Bone marrow (tissue), 2 donors: ENCODE results near the gene UBQLN3.

Experiments
- DNase-seq, 2 donors: peaks; one replicate each; lab custom pipeline; 2025; lab: John Stamatoyannopoulos, UW

UBQLN3 gene

GRCh38 chr11:5505363-5506048 is 4.3 kb downstream of the UBQLN3 start:
- no peak for DNase-seq

DNA sequence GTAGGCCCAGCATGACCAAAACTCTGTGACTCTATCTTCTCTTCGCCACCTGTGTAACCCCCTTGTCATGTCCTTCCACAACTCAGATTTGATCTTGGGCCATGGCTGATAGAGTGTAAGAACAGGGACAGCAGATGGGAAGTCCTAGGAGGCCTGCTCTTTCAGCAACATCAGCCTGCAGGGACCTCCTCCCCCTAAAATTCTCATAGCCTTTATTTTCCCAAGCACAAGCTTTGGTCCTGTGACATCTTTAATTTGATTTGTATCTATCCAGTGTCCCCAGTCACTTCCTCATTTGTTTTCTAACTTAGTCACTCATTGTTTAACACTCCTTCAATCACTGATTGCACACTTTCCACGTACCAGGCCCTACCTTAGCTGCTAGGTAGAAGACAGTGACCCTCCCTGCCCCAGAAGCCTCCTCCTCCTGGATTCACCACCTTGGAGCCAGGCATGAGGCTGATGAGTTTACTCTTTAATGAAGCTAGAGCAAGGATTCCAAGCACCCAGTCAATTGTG is 5.3 kb downstream of the UBQLN3 start:
- DNase-seq, result no peak

GRCh38 chr11:5500393-5500801 is 9.4 kb downstream of the UBQLN3 start:
- DNase-seq, result no peak

GRCh38 chr11:5499671-5500070 is 10.1 kb downstream of the UBQLN3 start:
- DNase-seq, result no peak

- DNase-seq, result no peak
Measured at GRCh38 chr11:5489576-5490357, 20.0 kb downstream of the UBQLN3 start.

DNA sequence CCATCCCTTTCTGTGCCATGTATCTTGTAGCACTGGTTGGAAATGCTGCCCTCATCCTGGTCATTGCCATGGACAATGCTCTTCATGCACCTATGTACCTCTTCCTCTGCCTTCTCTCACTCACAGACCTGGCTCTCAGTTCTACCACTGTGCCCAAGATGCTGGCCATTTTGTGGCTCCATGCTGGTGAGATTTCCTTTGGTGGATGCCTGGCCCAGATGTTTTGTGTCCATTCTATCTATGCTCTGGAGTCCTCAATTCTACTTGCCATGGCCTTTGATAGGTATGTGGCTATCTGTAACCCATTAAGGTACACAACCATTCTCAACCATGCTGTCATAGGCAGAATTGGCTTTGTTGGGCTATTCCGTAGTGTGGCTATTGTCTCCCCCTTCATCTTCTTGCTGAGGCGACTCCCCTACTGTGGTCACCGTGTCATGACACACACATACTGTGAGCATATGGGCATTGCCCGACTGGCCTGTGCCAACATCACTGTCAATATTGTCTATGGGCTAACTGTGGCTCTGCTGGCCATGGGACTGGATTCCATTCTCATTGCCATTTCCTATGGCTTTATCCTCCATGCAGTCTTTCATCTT is 20.9 kb downstream of the UBQLN3 start:
- DNase-seq, result no peak

- DNase-seq, result no peak
Measured at GRCh38 chr11:5488385-5488784, 21.4 kb downstream of the UBQLN3 start, which contains the start of gene OR52D1. Gene OR52D1 (plus strand): TSS chr11:5488685. CDS start chr11:5488707, 22 bp downstream.

GRCh38 chr11:5486421-5486820 is 23.3 kb downstream of the UBQLN3 start:
- no peak for DNase-seq

DNA sequence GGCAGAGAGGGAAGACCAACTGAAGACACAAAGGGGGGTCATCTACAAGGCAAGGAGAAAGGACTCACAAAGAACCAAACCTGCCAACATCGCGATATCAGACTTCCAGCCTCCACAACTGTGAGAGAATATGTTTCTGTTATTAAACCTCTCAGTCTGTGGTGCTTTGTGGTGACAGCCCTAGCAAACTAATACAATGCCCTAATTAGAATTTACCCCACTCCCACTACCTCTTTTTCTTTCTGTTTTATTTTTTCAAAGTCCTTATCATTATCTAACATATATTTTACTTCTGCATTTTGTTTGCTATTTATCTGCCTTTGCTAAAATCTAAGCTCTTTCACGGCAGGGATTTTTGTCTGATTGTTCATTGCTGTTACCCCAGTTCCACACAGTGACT is 23.8 kb downstream of the UBQLN3 start:
- DNase-seq, result no peak

DNA sequence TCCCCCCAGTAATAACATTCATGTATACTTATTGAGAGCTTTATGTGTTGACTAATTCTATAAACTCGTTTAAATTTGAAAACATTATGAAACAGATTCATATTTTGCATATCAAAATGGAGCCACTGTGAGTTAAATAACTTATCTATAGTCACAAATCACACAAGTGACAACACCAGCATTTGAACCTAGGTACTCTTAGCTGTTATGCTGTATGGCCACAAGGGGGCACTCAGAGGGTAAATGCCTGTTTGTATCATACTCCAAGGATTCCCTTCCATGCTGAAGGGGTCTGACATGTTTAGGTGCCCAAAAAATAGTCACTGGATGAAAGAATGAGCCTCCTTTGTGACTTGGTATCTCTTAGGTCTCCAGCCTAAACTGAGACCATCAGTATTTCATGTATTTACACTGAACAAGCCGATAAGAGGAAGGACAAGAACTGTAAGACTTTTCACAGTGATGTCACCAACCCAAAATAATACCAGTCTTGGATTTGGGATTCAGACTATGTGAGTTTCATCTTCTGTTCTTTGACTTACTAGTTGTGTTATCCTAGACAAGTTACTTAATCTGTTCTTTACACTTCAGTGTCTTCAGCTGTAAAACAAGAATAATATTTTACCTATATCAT is 33.5 kb downstream of the UBQLN3 start:
- DNase-seq, result peak in 1 of 2 donors; percentile 22

GRCh38 chr11:5473921-5474320 is 35.8 kb downstream of the UBQLN3 start:
- no peak for DNase-seq

GRCh38 chr11:5467527-5467926 is 42.2 kb downstream of the UBQLN3 start:
- DNase-seq, result no peak

DNA sequence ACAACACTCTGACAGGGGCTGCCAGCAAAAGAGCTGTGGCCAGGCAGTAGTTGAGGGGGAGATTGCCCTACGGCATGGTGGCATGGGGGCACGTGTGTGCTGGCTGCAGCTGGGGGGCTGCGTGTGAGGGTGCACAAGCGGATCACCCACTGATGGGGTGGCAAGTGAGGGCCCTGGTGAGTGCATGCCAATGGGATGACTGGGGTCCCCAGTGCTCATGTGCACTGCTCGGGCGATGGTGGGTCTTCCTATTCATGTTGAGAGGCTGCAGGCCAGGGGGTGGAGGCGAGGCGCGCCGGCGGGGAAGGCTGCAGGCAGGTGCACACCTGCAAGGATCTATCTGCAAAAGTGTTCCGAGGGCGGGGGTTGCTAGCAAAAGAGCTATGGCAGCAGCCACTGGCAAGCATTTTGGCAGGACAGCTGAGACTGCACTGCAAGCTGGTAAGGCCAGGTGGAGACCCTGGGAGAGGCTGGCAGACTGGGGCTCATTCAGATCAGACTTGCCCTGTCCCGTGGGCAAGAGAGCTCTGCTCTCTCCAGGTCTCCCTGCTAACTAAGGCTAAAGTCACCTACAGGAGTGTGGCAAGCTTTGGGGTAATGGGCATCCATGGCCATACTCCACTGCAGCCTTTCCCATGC is 48.7 kb downstream of the UBQLN3 start:
- no peak for DNase-seq
